ENCODE results near the gene PPP6R2. TPM values are rescaled to one million over a fixed set of nuclear protein-coding genes. Genes with fewer than 3 reads are reported as not detected.
A peak's percentile ranks its signal among the peaks of the same experiment; 100 is the strongest.

The PPP6R2 gene, protein sequence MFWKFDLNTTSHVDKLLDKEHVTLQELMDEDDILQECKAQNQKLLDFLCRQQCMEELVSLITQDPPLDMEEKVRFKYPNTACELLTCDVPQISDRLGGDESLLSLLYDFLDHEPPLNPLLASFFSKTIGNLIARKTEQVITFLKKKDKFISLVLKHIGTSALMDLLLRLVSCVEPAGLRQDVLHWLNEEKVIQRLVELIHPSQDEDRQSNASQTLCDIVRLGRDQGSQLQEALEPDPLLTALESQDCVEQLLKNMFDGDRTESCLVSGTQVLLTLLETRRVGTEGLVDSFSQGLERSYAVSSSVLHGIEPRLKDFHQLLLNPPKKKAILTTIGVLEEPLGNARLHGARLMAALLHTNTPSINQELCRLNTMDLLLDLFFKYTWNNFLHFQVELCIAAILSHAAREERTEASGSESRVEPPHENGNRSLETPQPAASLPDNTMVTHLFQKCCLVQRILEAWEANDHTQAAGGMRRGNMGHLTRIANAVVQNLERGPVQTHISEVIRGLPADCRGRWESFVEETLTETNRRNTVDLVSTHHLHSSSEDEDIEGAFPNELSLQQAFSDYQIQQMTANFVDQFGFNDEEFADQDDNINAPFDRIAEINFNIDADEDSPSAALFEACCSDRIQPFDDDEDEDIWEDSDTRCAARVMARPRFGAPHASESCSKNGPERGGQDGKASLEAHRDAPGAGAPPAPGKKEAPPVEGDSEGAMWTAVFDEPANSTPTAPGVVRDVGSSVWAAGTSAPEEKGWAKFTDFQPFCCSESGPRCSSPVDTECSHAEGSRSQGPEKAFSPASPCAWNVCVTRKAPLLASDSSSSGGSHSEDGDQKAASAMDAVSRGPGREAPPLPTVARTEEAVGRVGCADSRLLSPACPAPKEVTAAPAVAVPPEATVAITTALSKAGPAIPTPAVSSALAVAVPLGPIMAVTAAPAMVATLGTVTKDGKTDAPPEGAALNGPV
- total RNA-seq, result 44.3 TPM
- long read RNA-seq, full-length matches to known transcripts, result 65 of 121 reads
- long read RNA-seq, partial matches to known transcripts, result 33 of 121 reads
- long read RNA-seq, other reads (novel, unspliced or antisense), result 23 of 121 reads

GRCh38 chr22:50342651-50343540 lies at the start of gene PPP6R2:
PPP6R2 (plus strand) TSS chr22:50343327; CDS start chr22:50393909, 50,582 bp downstream.
- intact Hi-C loops (cut with micrococcal nuclease), result loop anchor here (10.0 kb wide), 1 partner anchor 98 kb away; the partner anchor contains the start of gene TUBGCP6
- DNase-seq (peak; percentile 93), ATAC-seq (peak; percentile 96)

DNA sequence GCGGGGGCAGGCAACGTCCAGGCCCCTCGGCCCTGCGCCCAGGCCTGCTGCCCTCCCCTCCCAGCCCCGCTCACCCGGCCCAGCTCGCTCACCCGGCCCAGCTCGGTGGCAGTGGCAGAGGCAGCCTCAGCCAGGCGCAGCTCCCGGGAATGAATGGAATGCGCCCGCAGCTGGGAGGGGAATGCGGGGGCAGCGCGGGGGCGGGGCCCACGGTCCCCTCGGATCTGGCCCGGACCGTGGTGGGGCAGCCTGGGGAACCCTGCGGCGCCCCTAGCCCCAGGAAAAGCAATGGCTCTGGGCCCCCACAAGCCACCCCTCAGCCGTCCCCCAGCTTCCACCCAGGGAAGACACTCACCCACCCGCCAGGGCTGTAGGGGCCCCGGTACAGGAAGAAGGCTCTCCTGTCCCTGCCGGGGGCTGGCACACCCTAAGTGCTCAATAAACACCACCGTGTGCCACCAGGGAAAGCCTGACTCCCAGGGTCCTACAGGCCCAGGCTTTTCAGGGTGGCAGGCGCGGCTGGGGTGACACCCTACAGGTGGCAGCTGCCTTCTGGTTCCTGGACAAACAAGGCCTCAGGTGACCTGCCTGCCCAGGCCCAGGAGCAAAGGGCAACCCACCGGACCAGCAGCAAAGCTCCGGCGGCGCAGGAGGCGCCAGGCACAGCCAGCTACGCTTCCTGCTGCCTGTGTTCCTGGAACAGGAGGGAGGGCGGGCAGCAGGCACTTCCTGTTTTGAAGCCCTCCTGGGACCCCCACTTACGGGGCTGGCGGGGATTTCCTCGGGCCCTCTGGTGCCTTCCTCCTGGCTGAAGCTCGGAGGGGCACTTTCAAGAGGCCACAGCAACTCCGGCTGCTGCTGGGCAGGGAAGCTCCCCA lies 49.4 kb upstream of the PPP6R2 start:
- intact Hi-C loops (cut with micrococcal nuclease), result no loop called here
- ATAC-seq, result peak; percentile 92
- DNase-seq, result peak; percentile 59

DNA sequence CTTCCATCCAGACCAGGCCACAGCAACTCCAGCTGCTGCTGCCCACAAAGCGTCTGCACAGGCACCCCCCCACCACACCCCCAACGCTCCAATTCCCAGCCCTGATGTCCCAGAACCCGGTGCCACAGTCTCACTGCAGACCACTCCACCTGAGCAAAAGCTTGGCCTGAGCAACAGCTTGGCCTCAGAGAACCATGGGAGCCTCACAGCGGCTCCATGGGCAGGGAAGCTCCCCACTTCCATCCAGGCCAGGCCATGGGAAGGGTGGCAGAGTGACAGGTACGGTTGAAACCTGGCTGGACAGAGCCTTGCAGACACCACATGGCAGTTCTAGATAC lies 48.8 kb upstream of the PPP6R2 start:
- no peak for ATAC-seq
- intact Hi-C loops (cut with micrococcal nuclease), result no loop called here

GRCh38 chr22:50296658-50297490 lies 46.3 kb upstream of the PPP6R2 start:
- intact Hi-C loops (cut with micrococcal nuclease), result no loop called here
- ATAC-seq (peak; percentile 19), DNase-seq (peak; percentile 68)

More for the DNA sequence above, 48.8 kb upstream of the PPP6R2 start:
- DNase-seq, result no peak

GRCh38 chr22:50297510-50298265 lies 45.4 kb upstream of the PPP6R2 start:
- intact Hi-C loops (cut with micrococcal nuclease), result no loop called here
- ATAC-seq (no peak), DNase-seq (no peak)

DNA sequence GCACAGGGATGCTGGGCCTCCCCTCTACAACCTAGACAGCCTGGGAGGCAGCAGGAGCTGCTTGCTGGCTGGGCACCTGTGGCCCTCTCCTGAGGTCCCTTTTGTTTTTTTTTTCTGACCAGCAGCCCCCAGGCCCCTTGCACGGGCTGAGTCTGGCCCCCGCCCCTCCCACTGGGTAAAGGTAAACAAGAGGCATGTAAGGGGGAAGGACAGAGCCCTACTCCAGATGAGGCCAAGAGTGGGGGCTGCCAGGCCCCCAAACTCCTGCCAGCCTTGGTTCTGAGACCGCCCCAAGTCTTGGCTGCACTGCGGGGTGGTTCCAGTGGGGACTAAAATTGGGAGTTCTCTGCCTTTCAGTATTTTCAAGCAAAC lies 44.9 kb upstream of the PPP6R2 start:
- no peak for ATAC-seq
- intact Hi-C loops (cut with micrococcal nuclease), result no loop called here
- DNase-seq, result no peak

- ATAC-seq (peak; percentile 5), DNase-seq (peak; percentile 66)
- intact Hi-C loops (cut with micrococcal nuclease), result no loop called here
Measured at GRCh38 chr22:50298937-50299784, 44.0 kb upstream of the PPP6R2 start.

- no peak for ATAC-seq
- peak; percentile 62 for DNase-seq
- intact Hi-C loops (cut with micrococcal nuclease), result no loop called here
Measured at GRCh38 chr22:50299785-50300619, 43.1 kb upstream of the PPP6R2 start.

- DNase-seq (no peak), ATAC-seq (no peak)
- intact Hi-C loops (cut with micrococcal nuclease), result no loop called here
Measured at GRCh38 chr22:50300620-50301257, 42.4 kb upstream of the PPP6R2 start.

GRCh38 chr22:50301581-50301991 lies 41.5 kb upstream of the PPP6R2 start:
- DNase-seq (no peak), ATAC-seq (no peak)
- intact Hi-C loops (cut with micrococcal nuclease), result no loop called here

- DNase-seq, result peak; percentile 68
- intact Hi-C loops (cut with micrococcal nuclease), result no loop called here
- ATAC-seq, result peak; percentile 11
Measured at GRCh38 chr22:50302041-50302541, 41.0 kb upstream of the PPP6R2 start.

DNA sequence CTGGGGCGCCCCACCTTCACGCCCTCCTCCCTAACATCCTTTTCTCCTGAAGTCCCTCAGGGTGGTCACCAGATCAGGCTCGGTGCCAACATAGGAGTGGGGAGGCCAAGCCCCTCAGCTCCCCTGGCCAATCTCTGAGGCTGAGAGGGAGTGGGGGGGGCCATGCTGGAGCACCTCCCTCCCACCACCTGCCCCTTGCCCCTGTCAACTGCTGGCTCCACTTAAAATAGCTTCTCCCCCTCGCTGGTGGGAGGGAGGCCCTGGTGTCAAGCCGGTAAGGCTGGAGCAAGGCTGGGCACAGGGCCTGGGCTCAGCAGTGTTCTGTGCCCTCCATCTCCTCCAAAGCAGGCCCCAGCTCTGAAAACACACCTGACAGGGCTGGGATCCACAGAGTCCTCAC lies 40.6 kb upstream of the PPP6R2 start:
- ATAC-seq, result peak; percentile 47
- intact Hi-C loops (cut with micrococcal nuclease), result no loop called here
- DNase-seq, result peak; percentile 78

DNA sequence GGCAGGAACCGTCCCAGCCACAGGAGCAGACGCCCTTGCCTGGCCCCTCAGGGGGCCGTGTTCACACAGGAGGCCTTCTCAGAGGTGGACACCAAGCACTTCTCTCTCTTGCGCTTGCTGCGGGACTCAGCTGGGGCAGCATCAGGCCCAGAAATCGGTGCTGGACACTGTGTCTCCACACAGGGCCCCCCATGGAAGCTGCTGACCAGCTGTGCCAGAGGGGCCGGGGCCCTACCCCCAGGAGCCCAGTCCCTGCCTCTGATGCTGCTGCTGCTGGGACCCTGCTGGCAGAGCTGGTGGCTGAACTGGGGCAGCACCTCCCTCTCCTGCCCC lies 39.6 kb upstream of the PPP6R2 start:
- ATAC-seq, result no peak
- intact Hi-C loops (cut with micrococcal nuclease), result no loop called here
- DNase-seq, result no peak

DNA sequence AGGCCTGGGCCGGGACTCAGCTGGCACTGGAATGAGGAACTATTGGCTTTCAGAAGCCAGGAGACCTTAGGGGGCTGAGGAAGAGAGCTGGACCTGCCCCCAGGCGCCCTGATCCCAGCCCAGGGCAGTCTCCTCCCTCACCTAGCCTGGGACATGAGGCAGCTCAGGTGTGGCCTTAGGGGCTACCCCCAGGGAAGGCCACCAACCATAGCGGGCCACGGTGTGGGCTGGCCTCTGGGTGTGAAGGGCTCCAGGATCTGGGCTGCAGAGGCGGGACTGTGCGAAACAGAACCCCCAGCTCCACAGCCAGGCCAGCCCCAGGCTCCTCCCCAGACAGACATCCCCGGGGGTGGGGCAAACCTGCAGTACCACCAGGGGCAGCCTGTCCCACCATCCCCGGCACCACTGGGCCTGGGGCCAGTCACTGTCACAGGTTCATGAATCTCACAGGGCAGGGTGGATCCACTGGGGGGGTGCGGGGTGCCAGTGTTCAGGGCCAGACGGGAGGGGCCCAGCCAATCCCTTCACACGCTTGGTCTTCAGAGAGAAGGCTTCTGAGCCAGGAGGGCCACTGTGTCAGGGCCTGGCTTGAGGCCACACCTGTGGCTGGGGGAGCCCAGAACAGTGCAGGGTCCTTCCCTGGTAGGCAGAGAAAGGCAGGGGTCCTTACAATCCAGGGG lies 39.1 kb upstream of the PPP6R2 start:
- peak; percentile 74 for DNase-seq
- intact Hi-C loops (cut with micrococcal nuclease), result no loop called here
- peak; percentile 23 for ATAC-seq
